ENCODE data around the gene G3BP2. TPM values are rescaled to one million over a fixed set of nuclear protein-coding genes. Genes with fewer than 3 reads are reported as not detected.
"Not testable (repeated sequence)": the region's sequence is repeated elsewhere in the genome, so short reads cannot be mapped to it uniquely, and the experiment has no call there.

G3BP2 gene
- total and polyA plus RNA-seq, 2 experiments from 2014 or later: 181 to 210 TPM

- no peaks in the 10 kb centered on the region for H3K9me3 ChIP-seq (ENCODE audit: low read depth)
- H3K36me3 ChIP-seq: no peaks in the 10 kb centered on the region
- H3K4me3 ChIP-seq: no peak overlapping the region
- no peak for DNase-seq (ENCODE audit: low read depth in 1 of 2, low spot score in 1 of 2)
- H3K4me1 ChIP-seq (ENCODE audit: low read depth): no peaks in the 10 kb centered on the region
- H3K27me3 ChIP-seq: no peaks in the 10 kb centered on the region
- TF ChIP-seq CTCF (IDR thresholded peaks at IDR 0.05; ENCODE audit: low read depth, low read length): no peak
- no peak overlapping the region for H3K27ac ChIP-seq
Measured at GRCh38 chr4:75696581-75696980, 23.4 kb upstream of the G3BP2 start.

GRCh38 chr4:75696071-75696470, 22.9 kb upstream of the G3BP2 start:
- no peaks in the 10 kb centered on the region for H3K9me3 ChIP-seq (ENCODE audit: low read depth)
- H3K27ac ChIP-seq: no peak overlapping the region
- DNase-seq (ENCODE audit: low read depth in 1 of 2, low spot score in 1 of 2): no peak
- no peaks in the 10 kb centered on the region for H3K4me1 ChIP-seq (ENCODE audit: low read depth)
- no peaks in the 10 kb centered on the region for H3K27me3 ChIP-seq
- H3K4me3 ChIP-seq: no peak overlapping the region
- H3K36me3 ChIP-seq: no peaks in the 10 kb centered on the region
- no peak for TF ChIP-seq CTCF (IDR thresholded peaks at IDR 0.05; ENCODE audit: low read depth, low read length)

- H3K27ac ChIP-seq; H3K4me1 ChIP-seq (ENCODE audit: low read depth); H3K36me3 ChIP-seq; H3K9me3 ChIP-seq (ENCODE audit: low read depth); H3K4me3 ChIP-seq; H3K27me3 ChIP-seq; DNase-seq (ENCODE audit: low read depth in 1 of 2, low spot score in 1 of 2): not testable (repeated sequence)
Measured at GRCh38 chr4:75692066-75692465, 18.9 kb upstream of the G3BP2 start.

- not testable (repeated sequence) for H3K27me3 ChIP-seq; DNase-seq (ENCODE audit: low read depth in 1 of 2, low spot score in 1 of 2); H3K36me3 ChIP-seq; H3K9me3 ChIP-seq (ENCODE audit: low read depth); H3K4me3 ChIP-seq; H3K27ac ChIP-seq; H3K4me1 ChIP-seq (ENCODE audit: low read depth)
Measured at GRCh38 chr4:75687125-75687524, 13.9 kb upstream of the G3BP2 start.

- Histone ChIP-seq H3K4me1 (ENCODE audit: low read depth) (no peaks in the 10 kb centered on the region), H3K9me3 (ENCODE audit: low read depth) (no peaks in the 10 kb centered on the region), H3K36me3 (no peaks in the 10 kb centered on the region), H3K27ac (no peak overlapping the region), H3K4me3 (no peak overlapping the region), H3K27me3 (no peaks in the 10 kb centered on the region)
- DNase-seq (ENCODE audit: low read depth in 1 of 2, low spot score in 1 of 2): no peak
- TF ChIP-seq CTCF (IDR thresholded peaks at IDR 0.05; ENCODE audit: low read depth, low read length): no peak
Measured at GRCh38 chr4:75686346-75686745, 13.1 kb upstream of the G3BP2 start.

- Histone ChIP-seq H3K9me3 (ENCODE audit: low read depth) (no peaks in the 10 kb centered on the region), H3K27me3 (no peaks in the 10 kb centered on the region), H3K27ac (no peak overlapping the region), H3K4me1 (ENCODE audit: low read depth) (no peaks in the 10 kb centered on the region), H3K36me3 (no peaks in the 10 kb centered on the region), H3K4me3 (no peak overlapping the region)
- DNase-seq (ENCODE audit: low read depth in 1 of 2, low spot score in 1 of 2): no peak
- TF ChIP-seq CTCF (IDR thresholded peaks at IDR 0.05; ENCODE audit: low read depth, low read length): no peak
Measured at GRCh38 chr4:75685546-75686189, 12.5 kb upstream of the G3BP2 start.
